Renal cortex interstitium (tissue), 11 donors: Measurements from ENCODE around the gene SVOPL. TPM values are rescaled to one million over a fixed set of nuclear protein-coding genes. Genes with fewer than 3 reads are reported as not detected.

Experiments used
- DNase-seq, 11 donors: peaks; one replicate each; pipeline ENCODE4 v3.0.0-alpha.2; 2013; ENCODE audit warnings: low read depth in 9 of 11, low spot score in 4 of 11; ENCODE audit errors: extremely low read depth in 1 of 11
- polyA plus RNA-seq, 3 donors: library from polyadenylated mRNA; unstranded; fragments of 120-200 nt; gene quantifications; one replicate each; pipeline ENCODE4 v1.2.1, GENCODE V29; 2013; ENCODE audit not compliant: insufficient read length in 3 of 3

SVOPL gene
- polyA plus RNA-seq, 3 donors, result 3.1 to 4.4 (median 3.5) TPM

GRCh38 chr7:138581065-138581464, 120.1 kb downstream of the SVOPL start:
- DNase-seq, result no peak

- DNase-seq, result no peak
Measured at GRCh38 chr7:138579671-138580070, 121.5 kb downstream of the SVOPL start.

- DNase-seq, result no peak
Measured at GRCh38 chr7:138579136-138579535, 122.0 kb downstream of the SVOPL start.

- DNase-seq, result no peak
Measured at GRCh38 chr7:138575897-138576428, 125.2 kb downstream of the SVOPL start.

GRCh38 chr7:138573741-138574140, 127.4 kb downstream of the SVOPL start:
- no peak for DNase-seq

GRCh38 chr7:138570715-138571114, 130.4 kb downstream of the SVOPL start:
- no peak for DNase-seq

GRCh38 chr7:138569418-138569817, 131.7 kb downstream of the SVOPL start:
- DNase-seq, result no peak

GRCh38 chr7:138568655-138569054, 132.5 kb downstream of the SVOPL start:
- no peak for DNase-seq

GRCh38 chr7:138565451-138566114, 135.6 kb downstream of the SVOPL start:
- peak in 1 of 11 donors; percentile 4 for DNase-seq

- DNase-seq, result no peak
Measured at GRCh38 chr7:138565071-138565450, 136.1 kb downstream of the SVOPL start.

- no peak for DNase-seq
Measured at GRCh38 chr7:138564365-138564764, 136.8 kb downstream of the SVOPL start.

- no peak for DNase-seq
Measured at GRCh38 chr7:138563808-138564207, 137.4 kb downstream of the SVOPL start.

- DNase-seq, result no peak
Measured at GRCh38 chr7:138559448-138559847, 141.7 kb downstream of the SVOPL start.

- no peak for DNase-seq
Measured at GRCh38 chr7:138556771-138557484, 144.2 kb downstream of the SVOPL start.

GRCh38 chr7:138555684-138556083, 145.5 kb downstream of the SVOPL start:
- DNase-seq, result no peak

GRCh38 chr7:138554674-138555073, 146.5 kb downstream of the SVOPL start:
- DNase-seq, result no peak

GRCh38 chr7:138553805-138554204, 147.4 kb downstream of the SVOPL start:
- no peak for DNase-seq

- no peak for DNase-seq
Measured at GRCh38 chr7:138551102-138551501, 150.1 kb downstream of the SVOPL start.

GRCh38 chr7:138550337-138550736, 150.8 kb downstream of the SVOPL start:
- DNase-seq, result no peak

- DNase-seq, result no peak
Measured at GRCh38 chr7:138549082-138549481, 152.1 kb downstream of the SVOPL start.

- DNase-seq, result no peak
Measured at GRCh38 chr7:138546829-138547228, 154.3 kb downstream of the SVOPL start.
